ENCODE results near the gene LAMA3.

DNA sequence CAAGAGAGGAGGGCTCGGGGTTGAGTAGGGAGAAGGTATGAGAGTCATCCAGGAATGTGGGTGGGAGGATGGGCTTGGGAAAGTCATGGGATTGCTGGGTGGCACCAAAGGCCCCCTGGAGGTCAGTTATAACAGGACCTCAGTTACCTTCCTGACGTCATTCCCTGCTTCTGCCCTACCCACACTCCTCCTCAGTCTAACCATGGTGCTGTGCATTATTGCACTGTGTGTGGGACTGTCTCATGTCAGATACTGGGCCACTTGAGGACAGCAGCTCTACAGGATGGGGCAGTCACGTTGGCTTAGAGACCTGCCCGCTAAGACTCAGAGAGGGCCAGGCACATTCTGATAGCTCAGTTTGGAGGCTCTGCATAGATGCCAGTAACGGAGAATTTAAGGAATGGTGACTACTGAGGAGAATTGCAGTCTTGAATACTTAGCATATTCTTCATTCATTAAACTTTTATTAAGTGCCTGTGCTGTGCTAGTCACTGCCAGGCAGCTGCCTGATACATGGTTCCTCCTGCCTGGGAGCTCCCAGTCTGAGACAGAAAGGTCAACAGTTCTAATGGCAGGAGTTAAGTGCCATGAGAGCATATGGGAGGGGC, 90.5 kb downstream of the LAMA3 start:
- TF ChIP-seq, protein P1, sequence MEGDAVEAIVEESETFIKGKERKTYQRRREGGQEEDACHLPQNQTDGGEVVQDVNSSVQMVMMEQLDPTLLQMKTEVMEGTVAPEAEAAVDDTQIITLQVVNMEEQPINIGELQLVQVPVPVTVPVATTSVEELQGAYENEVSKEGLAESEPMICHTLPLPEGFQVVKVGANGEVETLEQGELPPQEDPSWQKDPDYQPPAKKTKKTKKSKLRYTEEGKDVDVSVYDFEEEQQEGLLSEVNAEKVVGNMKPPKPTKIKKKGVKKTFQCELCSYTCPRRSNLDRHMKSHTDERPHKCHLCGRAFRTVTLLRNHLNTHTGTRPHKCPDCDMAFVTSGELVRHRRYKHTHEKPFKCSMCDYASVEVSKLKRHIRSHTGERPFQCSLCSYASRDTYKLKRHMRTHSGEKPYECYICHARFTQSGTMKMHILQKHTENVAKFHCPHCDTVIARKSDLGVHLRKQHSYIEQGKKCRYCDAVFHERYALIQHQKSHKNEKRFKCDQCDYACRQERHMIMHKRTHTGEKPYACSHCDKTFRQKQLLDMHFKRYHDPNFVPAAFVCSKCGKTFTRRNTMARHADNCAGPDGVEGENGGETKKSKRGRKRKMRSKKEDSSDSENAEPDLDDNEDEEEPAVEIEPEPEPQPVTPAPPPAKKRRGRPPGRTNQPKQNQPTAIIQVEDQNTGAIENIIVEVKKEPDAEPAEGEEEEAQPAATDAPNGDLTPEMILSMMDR (conservative IDR thresholded peaks at IDR 0.05 in 1 of 2, IDR thresholded peaks at IDR 0.05 in 1 of 2; ENCODE audit: extremely low read depth in 1 of 2, insufficient read depth in 1 of 2, low read depth in 1 of 2, low read length in 2 of 2) = no peak
- no peak for TF ChIP-seq EZH2 (IDR thresholded peaks at IDR 0.05; ENCODE audit: borderline replicate concordance, low read length)

Measured in mammary epithelial cell (primary cell).